HG03520 (cell line): Measurements from ENCODE around the gene C2orf68.
"Not testable (repeated sequence)": the region's sequence is repeated elsewhere in the genome, so short reads cannot be mapped to it uniquely, and the experiment has no call there.

Experiments used
- ATAC-seq: cut with Tn5 transposase; IDR thresholded peaks from one replicate; pipeline ENCODE4 v1.9.1; 2021; ENCODE audit warnings: mild to moderate bottlenecking, moderate library complexity; ENCODE audit not compliant: unreplicated experiment

Gene C2orf68

GRCh38 chr2:85611705-85612587 lies at the start of gene C2orf68:
TSS of gene C2orf68 (minus strand) at chr2:85612066. CDS start at chr2:85611984, 82 bp downstream.
- peak; percentile 72 for ATAC-seq

- ATAC-seq = no peak
Measured at GRCh38 chr2:85661139-85661858, 49.4 kb upstream of the C2orf68 start.

GRCh38 chr2:85660725-85661124 lies 48.9 kb upstream of the C2orf68 start:
- no peak for ATAC-seq

GRCh38 chr2:85660301-85660700 lies 48.4 kb upstream of the C2orf68 start:
- ATAC-seq = not testable (repeated sequence)

- no peak for ATAC-seq
Measured at GRCh38 chr2:85659324-85659981, 47.6 kb upstream of the C2orf68 start.

- not testable (repeated sequence) for ATAC-seq
Measured at GRCh38 chr2:85657399-85657798, 45.5 kb upstream of the C2orf68 start.

- no peak for ATAC-seq
Measured at GRCh38 chr2:85656468-85656867, 44.6 kb upstream of the C2orf68 start.

GRCh38 chr2:85655961-85656417 lies 44.1 kb upstream of the C2orf68 start:
- no peak for ATAC-seq

GRCh38 chr2:85653996-85654395 lies 42.1 kb upstream of the C2orf68 start:
- no peak for ATAC-seq

- ATAC-seq = no peak
Measured at GRCh38 chr2:85652056-85652455, 40.2 kb upstream of the C2orf68 start.

- ATAC-seq = no peak
Measured at GRCh38 chr2:85651097-85651496, 39.2 kb upstream of the C2orf68 start.

GRCh38 chr2:85650456-85650855 lies 38.6 kb upstream of the C2orf68 start:
- no peak for ATAC-seq

- ATAC-seq = no peak
Measured at GRCh38 chr2:85649201-85650190, 37.6 kb upstream of the C2orf68 start.

- no peak for ATAC-seq
Measured at GRCh38 chr2:85648619-85649018, 36.8 kb upstream of the C2orf68 start.

GRCh38 chr2:85647823-85648526 lies 36.1 kb upstream of the C2orf68 start:
- no peak for ATAC-seq

- no peak for ATAC-seq
Measured at GRCh38 chr2:85646166-85646565, 34.3 kb upstream of the C2orf68 start.

GRCh38 chr2:85644909-85645308 lies 33.0 kb upstream of the C2orf68 start:
- ATAC-seq = no peak

GRCh38 chr2:85642725-85643124 lies 30.9 kb upstream of the C2orf68 start:
- ATAC-seq = peak; percentile 53

GRCh38 chr2:85635636-85636035 lies 23.8 kb upstream of the C2orf68 start:
- ATAC-seq = no peak

- no peak for ATAC-seq
Measured at GRCh38 chr2:85635011-85635410, 23.1 kb upstream of the C2orf68 start.
